ENCODE measurements around the gene SIMC1. TPM values are rescaled to one million over a fixed set of nuclear protein-coding genes. Genes with fewer than 3 reads are reported as not detected.
A peak's percentile ranks its signal among the peaks of the same experiment; 100 is the strongest.

SIMC1 gene
- polyA plus RNA-seq, 2 of the 4 experiments (the other 2 are of a cell fraction): 9.2 to 9.5 TPM

- CTCF ChIA-PET: interaction anchor here (1.4 to 1.6 kb wide), 2 partner anchors 10 to 626 kb away, joined by 4 read pairs; no protein-coding TSS in a partner anchor
- POLR2A ChIA-PET: no interaction called here
- H3K27ac ChIP-seq: no peak overlapping the region
- TF ChIP-seq RCOR1 (IDR thresholded peaks at IDR 0.05; ENCODE audit: low read depth, low read length) (no peak), CHD2 (IDR thresholded peaks at IDR 0.05; ENCODE audit: low read length, partially characterized antibody) (no peak), CTCF (IDR thresholded peaks at IDR 0.05) (no peak), CHD4 (IDR thresholded peaks at IDR 0.05; ENCODE audit: borderline replicate concordance) (no peak), ZC3H11A (IDR thresholded peaks at IDR 0.05) (no peak), RARB (CRISPR knock-in tag; IDR thresholded peaks at IDR 0.05) (no peak), KDM1A (IDR thresholded peaks at IDR 0.05; ENCODE audit: low read depth) (no peak), GATA3 (IDR thresholded peaks at IDR 0.05; ENCODE audit: borderline replicate concordance) (no peak), PBX3 (IDR thresholded peaks at IDR 0.05) (no peak), MAFK (IDR thresholded peaks at IDR 0.05; ENCODE audit: partially characterized antibody) (no peak)
- TF ChIP-seq, protein P1, sequence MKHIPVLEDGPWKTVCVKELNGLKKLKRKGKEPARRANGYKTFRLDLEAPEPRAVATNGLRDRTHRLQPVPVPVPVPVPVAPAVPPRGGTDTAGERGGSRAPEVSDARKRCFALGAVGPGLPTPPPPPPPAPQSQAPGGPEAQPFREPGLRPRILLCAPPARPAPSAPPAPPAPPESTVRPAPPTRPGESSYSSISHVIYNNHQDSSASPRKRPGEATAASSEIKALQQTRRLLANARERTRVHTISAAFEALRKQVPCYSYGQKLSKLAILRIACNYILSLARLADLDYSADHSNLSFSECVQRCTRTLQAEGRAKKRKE (CRISPR knock-in tag; IDR thresholded peaks at IDR 0.05; ENCODE audit: low read depth): no peak
- H3K4me3 ChIP-seq: no peak overlapping the region
- 91% methylated on average over 16 of the region's 16 CpGs for WGBS (ENCODE audit: missing lambda C conversion rate)
- FAIRE-seq: no peak
- H3K4me2 ChIP-seq: no peak overlapping the region
- peak in 1 of 2 experiments; percentile 79; a peak in 3 of 6 replicates for ATAC-seq
- DNase-seq (ENCODE audit: low read depth in 1 of 2, low spot score in 1 of 2): peak in 1 of 2 experiments; percentile 25
- no peaks in the 10 kb centered on the region for H3K9me3 ChIP-seq
- H3K4me1 ChIP-seq: peaks cover 11% of the 10 kb centered on the region; the same call in 1 of the 3 replicates
These were observed 117.4 kb downstream of the SIMC1 start for GRCh38 chr5:176355400-176356178.

GRCh38 chr5:176356179-176356566 lies 117.9 kb downstream of the SIMC1 start:
- Histone ChIP-seq H3K4me2 (no peak overlapping the region), H3K4me3 (no peak overlapping the region), H3K9me3 (no peaks in the 10 kb centered on the region), H3K4me1 (peaks cover 11% of the 10 kb centered on the region; the same call in 1 of the 3 replicates), H3K27ac (no peak overlapping the region)
- POLR2A ChIA-PET: no interaction called here
- DNase-seq (ENCODE audit: low read depth in 1 of 2, low spot score in 1 of 2) (no peak), FAIRE-seq (no peak), ATAC-seq (no peak)
- WGBS (ENCODE audit: missing lambda C conversion rate): 91% methylated on average over 3 of the region's 3 CpGs
- CTCF ChIA-PET: interaction anchor here (1.4 kb wide), 1 partner anchor 11 kb away, joined by 4 read pairs; no protein-coding TSS in a partner anchor
- no peak for TF ChIP-seq HOXA7 (CRISPR knock-in tag; IDR thresholded peaks at IDR 0.05)
- no peak for TF ChIP-seq E2F6 (IDR thresholded peaks at IDR 0.05; ENCODE audit: borderline replicate concordance, low read depth)
- no peak for TF ChIP-seq BHLHE40 (IDR thresholded peaks at IDR 0.05; ENCODE audit: low read depth, low read length)
- no peak for TF ChIP-seq CHD4 (IDR thresholded peaks at IDR 0.05; ENCODE audit: borderline replicate concordance)
- no peak for TF ChIP-seq ZSCAN20 (CRISPR knock-in tag; IDR thresholded peaks at IDR 0.05)
- no peak for TF ChIP-seq RAD21 (conservative IDR thresholded peaks at IDR 0.05 in 1 of 2, IDR thresholded peaks at IDR 0.05 in 1 of 2)

DNA sequence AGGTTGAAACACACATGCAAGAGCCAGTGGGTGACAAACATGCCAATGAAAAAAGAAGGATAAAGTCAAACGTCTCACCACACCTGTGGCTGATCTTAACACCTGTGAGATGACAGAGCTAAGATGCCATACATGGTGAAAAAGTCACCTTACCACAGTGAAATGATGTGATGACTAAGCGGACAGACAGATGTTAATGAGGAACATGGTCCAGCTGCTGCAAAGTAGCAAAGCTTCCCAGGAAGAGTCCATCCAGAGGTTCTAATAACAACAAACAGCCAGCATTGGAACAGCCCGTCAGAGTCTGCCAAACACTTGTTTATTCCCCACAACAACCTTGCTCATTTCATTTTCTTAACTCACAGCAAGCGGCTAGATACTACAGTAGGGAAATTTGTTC lies 121.4 kb downstream of the SIMC1 start:
- DNase-seq (ENCODE audit: low read depth in 1 of 2, low spot score in 1 of 2): no peak
- Histone ChIP-seq H3K9me3 (no peaks in the 10 kb centered on the region), H3K27ac (no peak overlapping the region), H3K4me3 (no peak overlapping the region), H3K4me1 (peaks cover 15% of the 10 kb centered on the region; the same call in 1 of the 3 replicates), H3K4me2 (peak overlapping the region; percentile 93)
- no peak for ATAC-seq
- no peak for FAIRE-seq
- POLR2A ChIA-PET: interaction anchor here (0.6 to 2.5 kb wide), 2 partner anchors 29 to 670 kb away, joined by 3 to 7 read pairs; partner anchors contain the start of genes HIGD2A and NOP16
- CTCF ChIA-PET: interaction anchor here (0.9 to 1.3 kb wide), 2 partner anchors 11 to 45 kb away, joined by 3 to 4 read pairs; no protein-coding TSS in a partner anchor
- 89% methylated on average over 4 of the region's 4 CpGs for WGBS (ENCODE audit: missing lambda C conversion rate)
- TF ChIP-seq MAFK (IDR thresholded peaks at IDR 0.05; ENCODE audit: partially characterized antibody) (no peak), HDAC2 (IDR thresholded peaks at IDR 0.05) (no peak), POLR2AphosphoS2 (conservative IDR thresholded peaks at IDR 0.05; ENCODE audit: low read length) (no peak), RCOR1 (IDR thresholded peaks at IDR 0.05; ENCODE audit: low read depth, low read length) (no peak), NFE2L2 (conservative IDR thresholded peaks at IDR 0.05; ENCODE audit: low read length) (no peak), FOXS1 (CRISPR knock-in tag; IDR thresholded peaks at IDR 0.05) (no peak), SREBF2 (IDR thresholded peaks at IDR 0.05) (no peak), EHMT2 (IDR thresholded peaks at IDR 0.05; ENCODE audit: low read depth) (no peak), EP300 (IDR thresholded peaks at IDR 0.05) (no peak), TP53 (CRISPR knock-in tag; IDR thresholded peaks at IDR 0.05) (no peak), ZNF302 (CRISPR knock-in tag; IDR thresholded peaks at IDR 0.05) (no peak), CHD4 (IDR thresholded peaks at IDR 0.05; ENCODE audit: borderline replicate concordance) (no peak)
- TF ChIP-seq, protein P2, sequence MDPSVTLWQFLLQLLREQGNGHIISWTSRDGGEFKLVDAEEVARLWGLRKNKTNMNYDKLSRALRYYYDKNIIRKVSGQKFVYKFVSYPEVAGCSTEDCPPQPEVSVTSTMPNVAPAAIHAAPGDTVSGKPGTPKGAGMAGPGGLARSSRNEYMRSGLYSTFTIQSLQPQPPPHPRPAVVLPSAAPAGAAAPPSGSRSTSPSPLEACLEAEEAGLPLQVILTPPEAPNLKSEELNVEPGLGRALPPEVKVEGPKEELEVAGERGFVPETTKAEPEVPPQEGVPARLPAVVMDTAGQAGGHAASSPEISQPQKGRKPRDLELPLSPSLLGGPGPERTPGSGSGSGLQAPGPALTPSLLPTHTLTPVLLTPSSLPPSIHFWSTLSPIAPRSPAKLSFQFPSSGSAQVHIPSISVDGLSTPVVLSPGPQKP (IDR thresholded peaks at IDR 0.05; ENCODE audit: low read depth, low read length): no peak
- TF ChIP-seq, protein P3, sequence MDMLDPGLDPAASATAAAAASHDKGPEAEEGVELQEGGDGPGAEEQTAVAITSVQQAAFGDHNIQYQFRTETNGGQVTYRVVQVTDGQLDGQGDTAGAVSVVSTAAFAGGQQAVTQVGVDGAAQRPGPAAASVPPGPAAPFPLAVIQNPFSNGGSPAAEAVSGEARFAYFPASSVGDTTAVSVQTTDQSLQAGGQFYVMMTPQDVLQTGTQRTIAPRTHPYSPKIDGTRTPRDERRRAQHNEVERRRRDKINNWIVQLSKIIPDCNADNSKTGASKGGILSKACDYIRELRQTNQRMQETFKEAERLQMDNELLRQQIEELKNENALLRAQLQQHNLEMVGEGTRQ (IDR thresholded peaks at IDR 0.05): no peak
